GM21423 (cell line): ENCODE data around the gene USP24.

ENCODE experiments used
- ATAC-seq: cut with Tn5 transposase; IDR thresholded peaks from one replicate; pipeline ENCODE4 v1.9.1; 2021; ENCODE audit warnings: mild to moderate bottlenecking, moderate library complexity; ENCODE audit not compliant: unreplicated experiment

USP24 gene

DNA sequence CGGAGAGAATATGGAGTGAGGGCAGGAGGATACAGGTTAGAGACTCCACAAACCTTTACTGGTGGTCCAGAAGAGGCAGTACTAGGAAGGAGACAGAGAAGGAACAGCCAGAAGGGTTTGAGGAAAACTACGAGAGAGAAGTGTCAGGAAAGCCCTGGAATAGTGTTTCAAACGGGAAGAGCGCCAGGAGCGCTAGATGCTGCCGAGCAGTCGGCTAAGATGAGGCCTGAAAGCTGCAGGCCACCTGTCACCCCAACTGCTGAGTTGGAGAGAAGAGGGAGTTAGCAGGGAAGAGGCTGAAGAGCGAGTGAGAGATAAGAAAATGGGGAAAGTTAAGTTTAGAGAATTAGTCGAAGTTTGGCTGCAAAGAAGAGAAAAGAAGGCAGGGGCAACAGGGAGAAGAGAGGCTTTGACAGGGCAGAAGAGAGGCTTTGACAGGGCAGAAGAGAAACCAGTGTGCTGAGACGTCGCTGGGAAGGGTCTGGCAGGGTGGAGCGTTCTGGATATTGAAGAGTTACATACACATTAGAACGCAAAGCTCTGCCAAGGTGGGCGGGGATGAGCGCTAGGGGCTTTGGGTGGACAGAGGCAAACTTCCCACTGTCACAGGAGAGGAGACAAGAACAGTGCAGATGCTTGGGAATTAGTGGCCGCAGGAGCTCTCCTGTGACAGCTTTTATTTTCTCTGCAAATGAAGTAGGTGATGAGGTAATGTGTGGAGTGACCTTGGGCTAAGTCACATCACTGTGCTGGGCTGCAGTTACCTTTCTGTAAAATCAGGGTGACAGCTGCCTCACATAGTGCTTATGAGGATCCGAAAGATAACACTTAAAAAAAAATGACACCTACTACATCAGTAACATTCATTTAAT, 144.6 kb downstream of the USP24 start:
- ATAC-seq, result no peak

GRCh38 chr1:55069280-55069679, 145.9 kb downstream of the USP24 start:
- no peak for ATAC-seq

- no peak for ATAC-seq
Measured at GRCh38 chr1:55068638-55069037, 146.5 kb downstream of the USP24 start.

GRCh38 chr1:55067914-55068313, 147.2 kb downstream of the USP24 start:
- no peak for ATAC-seq

- ATAC-seq, result no peak
Measured at GRCh38 chr1:55067022-55067778, 148.0 kb downstream of the USP24 start.

- no peak for ATAC-seq
Measured at GRCh38 chr1:55065648-55066047, 149.5 kb downstream of the USP24 start.

DNA sequence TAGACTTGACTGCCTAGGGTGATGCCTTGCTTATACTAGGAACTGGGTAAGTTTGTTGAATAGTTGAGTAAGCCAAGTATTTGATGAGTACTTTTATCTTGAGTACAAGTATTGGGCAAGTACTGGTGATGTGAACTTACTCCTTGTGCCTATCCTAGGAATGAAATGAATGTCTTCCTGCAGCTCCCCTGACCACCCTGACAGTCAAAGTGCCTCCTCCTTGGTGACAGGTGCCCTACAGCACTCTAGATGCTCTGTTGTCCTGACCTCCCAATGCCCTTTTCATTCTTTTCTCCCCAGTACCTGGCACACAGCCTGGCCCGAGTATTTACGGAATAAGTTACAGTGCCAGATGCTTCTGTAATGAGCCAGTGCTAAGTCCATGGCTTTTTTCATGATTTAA, 150.3 kb downstream of the USP24 start:
- no peak for ATAC-seq

DNA sequence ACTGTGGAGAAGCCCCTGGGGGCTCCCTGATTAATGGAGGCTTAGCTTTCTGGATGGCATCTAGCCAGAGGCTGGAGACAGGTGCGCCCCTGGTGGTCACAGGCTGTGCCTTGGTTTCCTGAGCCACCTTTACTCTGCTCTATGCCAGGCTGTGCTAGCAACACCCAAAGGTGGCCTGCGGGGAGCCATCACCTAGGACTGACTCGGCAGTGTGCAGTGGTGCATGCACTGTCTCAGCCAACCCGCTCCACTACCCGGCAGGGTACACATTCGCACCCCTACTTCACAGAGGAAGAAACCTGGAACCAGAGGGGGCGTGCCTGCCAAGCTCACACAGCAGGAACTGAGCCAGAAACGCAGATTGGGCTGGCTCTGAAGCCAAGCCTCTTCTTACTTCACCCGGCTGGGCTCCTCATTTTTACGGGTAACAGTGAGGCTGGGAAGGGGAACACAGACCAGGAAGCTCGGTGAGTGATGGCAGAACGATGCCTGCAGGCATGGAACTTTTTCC, 151.0 kb downstream of the USP24 start:
- no peak for ATAC-seq

DNA sequence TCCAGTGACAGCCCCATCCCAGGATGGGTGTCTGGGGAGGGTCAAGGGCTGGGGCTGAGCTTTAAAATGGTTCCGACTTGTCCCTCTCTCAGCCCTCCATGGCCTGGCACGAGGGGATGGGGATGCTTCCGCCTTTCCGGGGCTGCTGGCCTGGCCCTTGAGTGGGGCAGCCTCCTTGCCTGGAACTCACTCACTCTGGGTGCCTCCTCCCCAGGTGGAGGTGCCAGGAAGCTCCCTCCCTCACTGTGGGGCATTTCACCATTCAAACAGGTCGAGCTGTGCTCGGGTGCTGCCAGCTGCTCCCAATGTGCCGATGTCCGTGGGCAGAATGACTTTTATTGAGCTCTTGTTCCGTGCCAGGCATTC, 151.6 kb downstream of the USP24 start:
- ATAC-seq, result no peak

DNA sequence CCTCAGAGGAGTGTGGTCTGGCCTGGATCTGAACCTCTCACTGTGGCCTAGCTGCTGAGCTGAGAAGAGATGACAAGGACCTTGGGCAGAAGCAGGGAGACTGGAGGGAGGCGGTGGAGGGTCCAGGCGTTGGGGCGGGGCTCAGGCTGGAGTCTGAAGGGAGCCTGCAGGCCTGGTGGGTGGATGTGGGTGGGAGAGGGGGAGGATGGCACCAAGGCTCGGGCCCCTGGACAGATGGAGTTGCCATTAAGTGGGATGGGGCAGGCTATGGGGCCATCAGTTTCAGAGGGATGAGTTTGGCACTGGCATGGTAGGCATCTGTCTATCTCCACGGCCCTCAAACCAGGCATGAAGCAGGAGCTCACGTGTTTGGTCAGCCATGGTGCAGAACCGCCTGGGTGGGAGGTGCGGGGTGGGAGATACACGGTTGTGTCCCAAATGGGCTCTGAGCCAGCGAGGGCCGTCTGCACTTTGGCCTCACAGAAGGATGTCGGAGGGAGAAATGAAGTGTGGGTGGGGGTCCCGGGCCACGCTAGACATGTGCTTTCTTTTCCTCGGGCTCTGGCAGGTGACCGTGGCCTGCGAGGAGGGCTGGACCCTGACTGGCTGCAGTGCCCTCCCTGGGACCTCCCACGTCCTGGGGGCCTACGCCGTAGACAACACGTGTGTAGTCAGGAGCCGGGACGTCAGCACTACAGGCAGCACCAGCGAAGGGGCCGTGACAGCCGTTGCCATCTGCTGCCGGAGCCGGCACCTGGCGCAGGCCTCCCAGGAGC, 152.2 kb downstream of the USP24 start:
- no peak for ATAC-seq

DNA sequence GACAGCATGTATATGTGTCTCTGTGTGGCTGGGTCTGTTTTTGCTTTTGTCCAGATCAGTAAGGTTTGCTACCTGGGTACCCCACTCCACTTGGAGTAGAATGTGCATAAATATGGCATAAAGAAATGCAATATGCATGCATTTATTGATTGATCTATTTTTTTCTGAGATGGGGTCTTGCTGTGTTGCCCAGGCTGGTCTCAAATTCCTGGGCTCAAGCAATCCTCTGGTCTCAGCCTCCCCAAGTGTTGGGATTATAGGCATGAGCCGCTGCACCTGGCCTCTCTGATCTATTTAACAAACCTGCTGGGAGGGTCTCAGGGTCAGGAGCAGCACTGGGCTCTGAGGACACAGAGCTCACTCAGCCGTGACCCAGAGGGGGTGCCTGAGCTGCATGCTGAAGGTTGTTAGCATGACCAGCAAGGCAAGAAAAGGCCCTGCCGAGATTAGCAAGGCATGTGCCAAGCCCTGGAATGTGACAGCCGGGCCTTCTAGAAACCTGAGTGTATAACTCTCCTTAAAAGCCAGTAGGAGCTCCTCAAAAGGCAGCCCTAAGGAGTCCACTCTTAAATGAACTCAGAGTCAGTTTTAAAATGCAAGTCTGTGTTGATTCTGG, 153.3 kb downstream of the USP24 start:
- no peak for ATAC-seq

- no peak for ATAC-seq
Measured at GRCh38 chr1:55061000-55061705, 154.0 kb downstream of the USP24 start.

- no peak for ATAC-seq
Measured at GRCh38 chr1:55060133-55060999, 154.8 kb downstream of the USP24 start.

DNA sequence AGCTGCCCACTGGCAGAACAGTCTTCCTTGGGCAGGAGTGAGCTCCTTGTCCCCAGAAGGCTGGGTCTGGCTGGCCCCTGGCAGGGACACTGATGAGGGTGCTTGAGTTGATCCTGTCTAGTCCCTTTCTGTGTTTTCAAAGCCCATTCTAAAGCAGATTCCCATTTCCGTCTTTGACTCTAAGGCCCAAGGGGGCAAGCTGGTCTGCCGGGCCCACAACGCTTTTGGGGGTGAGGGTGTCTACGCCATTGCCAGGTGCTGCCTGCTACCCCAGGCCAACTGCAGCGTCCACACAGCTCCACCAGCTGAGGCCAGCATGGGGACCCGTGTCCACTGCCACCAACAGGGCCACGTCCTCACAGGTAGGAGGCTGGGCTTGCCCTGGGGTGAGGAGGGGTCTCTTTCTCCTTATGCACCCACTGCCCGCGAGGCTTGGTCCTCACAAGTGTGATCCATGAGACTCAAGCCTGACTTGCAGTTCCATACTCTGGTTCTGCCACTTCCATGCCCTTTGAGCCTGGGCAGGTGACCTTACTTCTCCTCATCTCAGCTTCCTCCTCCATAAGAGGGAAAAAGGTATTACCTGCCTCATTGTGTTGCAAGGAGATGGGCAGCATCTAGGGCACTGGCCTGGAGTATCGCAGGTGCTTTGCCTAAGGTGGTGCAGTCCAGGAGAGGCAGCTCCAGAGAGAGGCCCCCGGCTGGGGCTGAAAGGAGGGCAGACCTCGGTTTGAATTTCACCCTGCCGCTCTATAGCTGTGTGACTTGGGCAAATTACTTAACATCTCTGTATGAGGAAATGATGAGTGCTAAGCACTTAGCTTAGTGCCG, 155.6 kb downstream of the USP24 start:
- ATAC-seq, result no peak

GRCh38 chr1:55057956-55058298, 157.2 kb downstream of the USP24 start:
- no peak for ATAC-seq

DNA sequence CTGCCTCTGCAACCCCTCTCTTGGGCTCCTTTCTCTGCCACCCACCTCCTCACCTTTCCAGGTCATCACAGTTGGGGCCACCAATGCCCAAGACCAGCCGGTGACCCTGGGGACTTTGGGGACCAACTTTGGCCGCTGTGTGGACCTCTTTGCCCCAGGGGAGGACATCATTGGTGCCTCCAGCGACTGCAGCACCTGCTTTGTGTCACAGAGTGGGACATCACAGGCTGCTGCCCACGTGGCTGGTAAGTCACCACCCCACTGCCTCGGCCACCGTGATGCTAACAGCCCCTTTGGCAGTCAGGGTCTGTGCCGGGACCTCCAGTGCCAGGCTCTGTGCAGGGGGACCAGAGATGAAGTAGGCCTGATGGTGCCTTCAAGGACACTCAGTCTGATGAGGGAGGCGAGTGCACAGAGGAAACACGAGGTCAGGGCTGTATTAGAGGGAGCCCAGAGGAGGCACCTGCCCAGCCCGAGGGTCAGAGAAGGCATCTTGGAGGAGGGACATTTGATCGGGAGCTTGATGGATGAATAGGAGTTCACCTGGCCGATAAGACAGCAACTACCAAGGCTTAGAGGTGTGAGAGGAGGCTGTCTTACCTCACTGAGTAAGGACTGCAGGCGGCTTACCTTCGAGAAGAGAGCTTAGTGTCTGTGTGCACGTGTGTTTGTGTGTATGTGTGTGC, 157.8 kb downstream of the USP24 start:
- no peak for ATAC-seq

GRCh38 chr1:55056632-55056992, 158.6 kb downstream of the USP24 start:
- no peak for ATAC-seq
